ENCODE results near the gene HLA-DQB1.
"Not testable (repeated sequence)": the region's sequence is repeated elsewhere in the genome, so short reads cannot be mapped to it uniquely, and the experiment has no call there.

Gene HLA-DQB1

DNA sequence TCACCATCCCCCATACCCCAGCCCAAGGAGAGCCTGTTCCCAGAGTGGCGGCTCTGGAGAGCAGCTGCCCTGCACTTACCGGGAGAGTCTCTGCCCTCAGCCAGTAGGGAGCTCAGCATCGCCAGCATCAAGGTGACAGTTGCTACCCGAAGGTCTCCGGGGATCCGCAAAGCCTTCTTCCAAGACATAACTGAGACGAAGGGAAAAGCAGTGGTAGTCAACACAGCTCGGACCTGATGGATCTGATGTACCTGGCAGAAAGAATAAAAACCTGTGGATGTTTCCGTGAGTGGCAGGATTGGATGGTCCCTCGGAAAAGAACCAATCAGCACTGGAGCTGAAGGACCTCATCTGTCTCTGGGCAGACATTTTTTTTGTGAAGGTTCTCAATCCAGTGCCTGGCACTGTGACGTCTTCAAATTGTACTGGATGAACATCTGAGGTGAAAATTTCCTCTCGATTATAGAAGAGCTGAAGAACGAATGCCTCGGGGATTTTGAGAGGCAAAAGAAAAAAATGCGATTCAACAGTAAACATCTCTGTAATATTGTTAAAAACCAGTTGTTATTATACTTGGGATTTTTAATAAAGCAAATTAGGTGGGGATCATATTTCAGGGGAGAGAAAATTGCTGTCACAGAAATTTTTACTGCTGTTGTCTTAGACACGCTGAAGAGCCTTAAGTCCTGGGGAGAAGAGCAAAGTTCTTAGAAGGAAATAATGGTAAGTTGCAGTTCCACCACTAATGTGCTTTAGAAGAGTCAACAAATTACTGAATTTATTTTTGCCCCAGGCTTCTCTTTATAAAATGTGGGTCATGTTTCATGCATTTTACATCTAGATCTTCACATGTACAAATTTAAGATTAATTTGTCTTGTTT is at the start of gene HLA-DQB1:
TSS of gene HLA-DQB1 (minus strand) at position 238 of the 881 bp plus-strand sequence. CDS start at position 188, 50 bp downstream.
- Histone ChIP-seq H3K27ac (ENCODE audit: low read depth, low read length) (no peak within 1 kb of the TSS), H3K4me1 (ENCODE audit: control insufficient read depth, insufficient read depth, low read length) (no peaks in the 10 kb centered on the region), H3K9ac (ENCODE audit: low read length) (no peak within 1 kb of the TSS), H3K36me3 (ENCODE audit: control insufficient read depth, insufficient read depth, low read length) (no peaks in the 10 kb centered on the region), H3K4me3 (ENCODE audit: low read length) (no peak within 1 kb of the TSS), H3K27me3 (ENCODE audit: control insufficient read depth, insufficient read depth, low read length) (no peaks in the 10 kb centered on the region)

DNA sequence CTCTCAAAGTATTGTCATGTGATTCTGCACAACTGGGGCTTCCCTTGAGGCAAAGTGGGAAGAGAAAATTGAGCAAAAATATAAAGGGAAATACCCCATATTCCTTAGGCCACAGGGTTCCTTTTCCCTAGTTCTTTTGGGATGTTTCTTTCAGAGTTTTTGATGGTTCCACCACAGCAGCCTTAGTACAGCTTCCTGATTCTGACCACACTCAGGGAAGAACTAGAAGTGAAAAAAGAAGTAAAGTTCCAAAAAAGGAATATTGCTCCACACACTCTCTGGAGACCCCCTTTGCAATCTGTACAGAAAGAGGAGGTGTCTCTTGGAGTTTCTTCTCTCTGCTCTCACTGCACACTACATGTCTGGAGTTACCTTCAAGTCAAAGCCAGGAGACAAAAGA is 46.8 kb upstream of the HLA-DQB1 start:
- Histone ChIP-seq H3K4me3 (ENCODE audit: low read length) (no peak overlapping the region), H3K27ac (ENCODE audit: low read depth, low read length) (no peak overlapping the region), H3K9ac (ENCODE audit: low read length) (no peak overlapping the region), H3K36me3 (ENCODE audit: control insufficient read depth, insufficient read depth, low read length) (no peaks in the 10 kb centered on the region), H3K27me3 (ENCODE audit: control insufficient read depth, insufficient read depth, low read length) (no peaks in the 10 kb centered on the region), H3K4me1 (ENCODE audit: control insufficient read depth, insufficient read depth, low read length) (no peaks in the 10 kb centered on the region)

- H3K4me1 ChIP-seq (ENCODE audit: control insufficient read depth, insufficient read depth, low read length): no peaks in the 10 kb centered on the region
- no peaks in the 10 kb centered on the region for H3K36me3 ChIP-seq (ENCODE audit: control insufficient read depth, insufficient read depth, low read length)
- no peak overlapping the region for H3K27ac ChIP-seq (ENCODE audit: low read depth, low read length)
- no peak overlapping the region for H3K9ac ChIP-seq (ENCODE audit: low read length)
- H3K27me3 ChIP-seq (ENCODE audit: control insufficient read depth, insufficient read depth, low read length): no peaks in the 10 kb centered on the region
- no peak overlapping the region for H3K4me3 ChIP-seq (ENCODE audit: low read length)
Measured at GRCh38 chr6:32709625-32710024, 43.2 kb upstream of the HLA-DQB1 start.

- not testable (repeated sequence) for H3K36me3 ChIP-seq (ENCODE audit: control insufficient read depth, insufficient read depth, low read length); H3K4me1 ChIP-seq (ENCODE audit: control insufficient read depth, insufficient read depth, low read length); H3K9ac ChIP-seq (ENCODE audit: low read length); H3K27ac ChIP-seq (ENCODE audit: low read depth, low read length); H3K27me3 ChIP-seq (ENCODE audit: control insufficient read depth, insufficient read depth, low read length); H3K4me3 ChIP-seq (ENCODE audit: low read length)
Measured at GRCh38 chr6:32705164-32705563, 38.7 kb upstream of the HLA-DQB1 start.

DNA sequence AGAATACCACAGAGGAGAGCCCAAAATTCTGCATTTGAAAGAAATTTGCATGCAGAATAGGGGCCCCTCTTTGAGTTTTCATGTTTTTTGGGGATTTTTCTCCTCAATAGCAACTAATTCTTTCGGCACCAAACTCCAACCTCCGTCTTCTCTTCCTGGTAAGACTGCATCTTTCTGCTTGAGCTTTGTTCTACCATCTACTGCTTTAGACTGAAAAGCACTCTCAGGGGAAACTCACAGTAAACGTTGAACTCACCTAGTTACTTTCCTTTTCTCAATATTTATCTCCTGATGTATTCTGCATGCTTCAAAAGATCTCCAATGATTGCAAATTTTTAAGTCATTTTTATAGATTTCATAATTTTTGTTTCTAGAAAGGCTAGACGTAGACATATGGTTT is 36.9 kb upstream of the HLA-DQB1 start:
- no peak overlapping the region for H3K27ac ChIP-seq (ENCODE audit: low read depth, low read length)
- H3K27me3 ChIP-seq (ENCODE audit: control insufficient read depth, insufficient read depth, low read length): no peaks in the 10 kb centered on the region
- no peak overlapping the region for H3K9ac ChIP-seq (ENCODE audit: low read length)
- H3K36me3 ChIP-seq (ENCODE audit: control insufficient read depth, insufficient read depth, low read length): no peaks in the 10 kb centered on the region
- H3K4me3 ChIP-seq (ENCODE audit: low read length): no peak overlapping the region
- H3K4me1 ChIP-seq (ENCODE audit: control insufficient read depth, insufficient read depth, low read length): no peaks in the 10 kb centered on the region

GRCh38 chr6:32700391-32701040 is 34.1 kb upstream of the HLA-DQB1 start:
- Histone ChIP-seq H3K9ac (ENCODE audit: low read length) (no peak overlapping the region), H3K4me1 (ENCODE audit: control insufficient read depth, insufficient read depth, low read length) (no peaks in the 10 kb centered on the region), H3K4me3 (ENCODE audit: low read length) (no peak overlapping the region), H3K36me3 (ENCODE audit: control insufficient read depth, insufficient read depth, low read length) (no peaks in the 10 kb centered on the region), H3K27me3 (ENCODE audit: control insufficient read depth, insufficient read depth, low read length) (no peaks in the 10 kb centered on the region), H3K27ac (ENCODE audit: low read depth, low read length) (no peak overlapping the region)

DNA sequence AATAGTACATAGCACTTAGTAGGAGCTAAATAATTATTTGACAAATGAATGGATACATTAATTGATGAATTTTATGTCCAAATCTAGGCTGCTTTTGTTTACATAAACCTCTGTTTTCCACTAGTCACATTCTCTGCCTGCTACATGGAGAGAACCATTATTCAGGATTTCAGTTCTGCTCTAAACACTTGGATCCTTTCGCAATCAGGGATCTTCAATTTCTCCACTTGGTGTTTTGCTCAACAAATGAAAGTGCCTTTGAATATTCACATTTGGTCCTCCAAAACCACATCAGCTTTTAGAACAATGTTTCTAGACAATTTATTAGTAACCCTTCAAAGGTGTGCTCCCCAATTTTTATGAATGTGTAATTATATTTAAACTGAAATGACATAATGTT is 30.6 kb upstream of the HLA-DQB1 start:
- Histone ChIP-seq H3K4me1 (ENCODE audit: control insufficient read depth, insufficient read depth, low read length) (no peaks in the 10 kb centered on the region), H3K27me3 (ENCODE audit: control insufficient read depth, insufficient read depth, low read length) (no peaks in the 10 kb centered on the region), H3K9ac (ENCODE audit: low read length) (no peak overlapping the region), H3K27ac (ENCODE audit: low read depth, low read length) (no peak overlapping the region), H3K36me3 (ENCODE audit: control insufficient read depth, insufficient read depth, low read length) (no peaks in the 10 kb centered on the region), H3K4me3 (ENCODE audit: low read length) (no peak overlapping the region)

GRCh38 chr6:32692019-32692418 is 25.6 kb upstream of the HLA-DQB1 start:
- H3K9ac ChIP-seq (ENCODE audit: low read length): no peak overlapping the region
- H3K4me1 ChIP-seq (ENCODE audit: control insufficient read depth, insufficient read depth, low read length): no peaks in the 10 kb centered on the region
- no peak overlapping the region for H3K4me3 ChIP-seq (ENCODE audit: low read length)
- H3K36me3 ChIP-seq (ENCODE audit: control insufficient read depth, insufficient read depth, low read length): no peaks in the 10 kb centered on the region
- H3K27ac ChIP-seq (ENCODE audit: low read depth, low read length): no peak overlapping the region
- no peaks in the 10 kb centered on the region for H3K27me3 ChIP-seq (ENCODE audit: control insufficient read depth, insufficient read depth, low read length)

DNA sequence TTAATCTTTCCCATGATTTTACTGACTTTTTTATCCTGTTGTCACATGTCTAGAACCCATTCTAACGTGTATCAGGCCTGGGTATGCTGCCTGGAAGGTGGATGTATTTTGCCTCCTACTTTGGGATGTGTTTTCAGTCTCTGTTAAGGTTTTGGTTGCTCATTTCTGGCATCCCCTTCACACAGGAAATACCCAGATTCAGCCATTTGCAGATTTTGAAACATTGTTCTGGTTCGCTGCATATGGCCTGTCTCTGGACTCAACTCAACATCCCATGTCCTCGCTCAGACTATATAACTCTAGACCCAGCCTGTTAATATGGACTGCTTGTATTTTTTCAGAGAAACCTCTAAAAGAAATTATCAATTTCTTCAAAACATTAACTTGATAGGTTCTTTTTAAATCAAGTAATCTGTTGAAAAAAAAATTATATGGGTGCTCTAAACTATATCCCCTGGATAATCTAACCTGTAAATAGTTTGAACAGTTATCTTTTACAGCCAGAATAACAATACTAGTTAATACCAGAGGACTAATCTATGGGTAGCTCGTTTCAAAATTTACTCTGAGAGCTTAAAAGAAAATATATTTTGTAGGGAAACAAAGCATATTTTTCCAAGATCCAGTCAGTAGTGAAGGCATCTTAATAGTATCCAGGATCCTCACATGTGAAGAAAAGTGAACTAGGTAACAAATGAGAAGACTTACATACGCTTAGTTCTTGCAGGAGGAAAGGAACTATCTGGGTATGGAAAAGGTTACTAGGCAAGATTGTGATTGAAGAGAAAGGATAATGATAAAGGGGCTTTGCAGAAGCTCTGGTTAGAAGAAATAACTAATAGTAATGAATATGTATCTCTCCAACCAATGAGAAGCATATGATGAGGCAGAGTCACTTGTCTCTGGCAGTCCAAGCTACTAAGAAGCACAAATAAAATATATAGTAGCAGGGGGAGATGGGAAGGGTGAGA is 23.4 kb upstream of the HLA-DQB1 start:
- Histone ChIP-seq H3K36me3 (ENCODE audit: control insufficient read depth, insufficient read depth, low read length) (no peaks in the 10 kb centered on the region), H3K27ac (ENCODE audit: low read depth, low read length) (no peak overlapping the region), H3K27me3 (ENCODE audit: control insufficient read depth, insufficient read depth, low read length) (no peaks in the 10 kb centered on the region), H3K4me1 (ENCODE audit: control insufficient read depth, insufficient read depth, low read length) (no peaks in the 10 kb centered on the region), H3K9ac (ENCODE audit: low read length) (no peak overlapping the region), H3K4me3 (ENCODE audit: low read length) (no peak overlapping the region)

DNA sequence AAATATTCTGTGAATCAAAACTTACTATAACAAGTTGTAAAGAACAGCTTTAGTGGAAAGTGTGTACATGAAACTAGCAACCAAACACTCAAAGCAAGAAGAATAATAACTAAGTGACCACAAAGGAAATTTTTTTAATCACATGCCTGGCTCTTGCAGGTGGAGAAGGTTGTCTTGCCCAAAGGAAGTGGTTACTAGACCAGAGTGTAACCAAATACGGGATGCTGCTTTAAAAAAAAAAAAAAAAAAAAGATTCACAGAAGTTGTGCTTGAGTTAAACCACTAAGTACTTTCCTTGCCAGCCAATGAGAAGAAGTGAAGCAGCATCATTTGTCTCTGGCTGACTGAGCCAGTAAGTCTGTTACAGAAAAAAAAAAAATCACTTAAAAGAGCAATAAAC is 19.1 kb upstream of the HLA-DQB1 start:
- Histone ChIP-seq H3K27me3 (ENCODE audit: control insufficient read depth, insufficient read depth, low read length) (no peaks in the 10 kb centered on the region), H3K36me3 (ENCODE audit: control insufficient read depth, insufficient read depth, low read length) (no peaks in the 10 kb centered on the region), H3K27ac (ENCODE audit: low read depth, low read length) (no peak overlapping the region), H3K4me3 (ENCODE audit: low read length) (no peak overlapping the region), H3K9ac (ENCODE audit: low read length) (no peak overlapping the region), H3K4me1 (ENCODE audit: control insufficient read depth, insufficient read depth, low read length) (no peaks in the 10 kb centered on the region)

GRCh38 chr6:32684246-32684645 is 17.8 kb upstream of the HLA-DQB1 start:
- Histone ChIP-seq H3K36me3 (ENCODE audit: control insufficient read depth, insufficient read depth, low read length) (no peaks in the 10 kb centered on the region), H3K4me3 (ENCODE audit: low read length) (no peak overlapping the region), H3K9ac (ENCODE audit: low read length) (no peak overlapping the region), H3K27me3 (ENCODE audit: control insufficient read depth, insufficient read depth, low read length) (no peaks in the 10 kb centered on the region), H3K4me1 (ENCODE audit: control insufficient read depth, insufficient read depth, low read length) (no peaks in the 10 kb centered on the region), H3K27ac (ENCODE audit: low read depth, low read length) (no peak overlapping the region)

GRCh38 chr6:32680055-32680454 is 13.6 kb upstream of the HLA-DQB1 start:
- Histone ChIP-seq H3K4me3 (ENCODE audit: low read length) (no peak overlapping the region), H3K4me1 (ENCODE audit: control insufficient read depth, insufficient read depth, low read length) (no peaks in the 10 kb centered on the region), H3K27me3 (ENCODE audit: control insufficient read depth, insufficient read depth, low read length) (no peaks in the 10 kb centered on the region), H3K27ac (ENCODE audit: low read depth, low read length) (no peak overlapping the region), H3K36me3 (ENCODE audit: control insufficient read depth, insufficient read depth, low read length) (no peaks in the 10 kb centered on the region), H3K9ac (ENCODE audit: low read length) (no peak overlapping the region)
